GM21786 (cell line): ENCODE data around the gene ZDHHC8.

ENCODE experiments used
- ATAC-seq: cut with Tn5 transposase; IDR thresholded peaks from one replicate; pipeline ENCODE4 v1.9.1; 2021; ENCODE audit not compliant: unreplicated experiment

The ZDHHC8 gene

DNA sequence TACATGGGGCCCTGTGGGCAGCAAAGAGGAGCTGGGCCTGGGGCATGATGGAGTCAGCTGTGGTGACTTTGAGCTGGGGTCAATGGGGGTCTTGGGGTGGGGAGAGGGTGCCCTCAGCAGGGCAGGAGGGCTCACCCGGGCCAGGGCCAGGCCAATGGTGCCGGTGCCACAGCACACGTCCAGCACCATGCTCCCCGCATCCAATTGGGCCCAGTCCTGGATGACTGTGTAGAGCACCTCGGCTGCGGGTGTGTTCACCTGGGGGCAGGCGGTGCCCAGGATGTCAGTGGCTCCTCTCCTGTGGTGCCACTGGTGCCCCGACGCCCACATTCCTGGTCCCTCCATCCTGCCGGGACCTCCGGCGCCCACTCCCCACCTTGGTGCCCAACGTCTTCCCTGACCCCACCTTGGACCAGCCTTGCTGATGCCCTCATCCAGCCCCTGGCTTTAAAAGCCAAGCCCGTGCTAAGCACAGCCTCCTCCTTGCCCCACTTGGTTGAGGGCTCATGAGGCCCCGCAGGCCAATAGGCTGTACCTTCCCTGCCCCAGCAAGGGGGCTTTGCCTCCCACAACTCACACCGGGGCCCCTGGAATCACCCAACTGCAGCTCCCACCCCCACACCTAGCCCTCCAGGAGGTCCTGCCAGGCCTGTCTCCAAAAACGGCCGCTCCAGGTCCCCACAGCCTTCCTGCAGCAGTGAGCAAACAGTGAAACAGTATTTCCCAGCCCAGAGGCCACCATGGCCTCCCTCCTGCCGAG is 17.9 kb upstream of the ZDHHC8 start:
- ATAC-seq = no peak

- ATAC-seq = no peak
Measured at GRCh38 chr22:20114506-20115475, 16.8 kb upstream of the ZDHHC8 start.

DNA sequence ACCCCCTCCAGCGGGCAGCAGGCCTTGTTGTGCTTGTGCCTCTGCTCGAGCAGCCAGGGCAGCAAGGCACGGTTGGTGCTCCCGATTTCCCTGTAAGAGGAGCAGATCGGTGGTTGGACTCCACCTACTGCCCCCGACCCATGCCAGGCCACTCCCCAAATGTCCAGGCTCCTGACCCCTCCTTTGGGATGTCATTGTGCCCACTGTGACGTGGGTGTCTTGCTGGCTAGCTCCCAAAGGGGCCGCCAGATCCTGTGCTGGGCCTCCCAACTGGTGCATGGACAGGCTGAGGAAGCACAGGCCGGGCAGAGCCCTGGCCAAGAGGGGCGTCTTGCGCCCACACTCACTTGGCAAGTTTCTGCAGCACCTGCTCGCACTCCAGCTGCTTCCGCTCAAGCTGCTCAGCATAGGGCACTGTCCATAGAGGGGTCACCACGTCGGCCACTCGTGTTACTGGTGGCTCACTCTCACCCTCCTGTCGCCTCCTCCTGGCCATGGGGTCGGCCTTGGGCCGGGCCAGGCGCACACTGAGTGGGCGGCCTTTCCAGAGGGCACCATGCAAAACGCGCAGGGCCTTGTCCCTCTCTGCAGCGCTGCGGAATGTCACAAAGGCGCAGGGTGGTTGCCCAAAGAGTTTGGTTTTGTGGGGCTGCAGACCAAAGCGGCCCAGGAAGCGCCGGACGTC is 15.8 kb upstream of the ZDHHC8 start, which contains the start of gene RANBP1:
RANBP1 (plus strand) TSS at position 414 of the 685 bp plus-strand sequence; CDS start at position 495, 81 bp downstream.
- ATAC-seq = no peak

DNA sequence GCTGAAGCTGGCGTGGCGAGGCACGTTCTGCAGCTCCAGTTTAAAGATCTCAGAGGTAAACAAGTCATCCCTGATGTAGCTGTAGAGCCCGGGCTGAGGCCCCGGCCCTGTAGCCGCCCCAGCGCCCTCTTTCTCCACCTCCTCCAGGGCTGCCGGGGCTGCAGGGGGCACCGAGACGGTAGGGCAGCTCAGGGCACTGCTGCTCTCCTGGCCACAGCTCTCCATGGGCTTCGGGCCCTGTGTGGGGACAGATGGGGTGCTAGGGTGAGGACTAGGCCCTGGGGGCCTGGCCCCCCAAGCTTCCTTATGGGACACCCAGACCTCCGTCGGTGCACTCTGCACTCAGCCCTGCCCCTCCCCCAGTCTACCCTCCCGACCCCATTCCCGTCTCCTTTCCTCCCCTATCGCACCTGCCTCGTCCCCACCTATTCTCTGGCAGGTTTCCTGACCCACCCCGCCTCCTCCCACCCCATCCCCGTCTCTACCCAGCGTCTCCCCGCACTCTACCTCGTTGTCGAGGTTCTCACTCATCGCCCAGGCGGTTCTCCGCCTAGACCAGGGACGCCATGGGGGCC is 15.1 kb upstream of the ZDHHC8 start:
- ATAC-seq = no peak

DNA sequence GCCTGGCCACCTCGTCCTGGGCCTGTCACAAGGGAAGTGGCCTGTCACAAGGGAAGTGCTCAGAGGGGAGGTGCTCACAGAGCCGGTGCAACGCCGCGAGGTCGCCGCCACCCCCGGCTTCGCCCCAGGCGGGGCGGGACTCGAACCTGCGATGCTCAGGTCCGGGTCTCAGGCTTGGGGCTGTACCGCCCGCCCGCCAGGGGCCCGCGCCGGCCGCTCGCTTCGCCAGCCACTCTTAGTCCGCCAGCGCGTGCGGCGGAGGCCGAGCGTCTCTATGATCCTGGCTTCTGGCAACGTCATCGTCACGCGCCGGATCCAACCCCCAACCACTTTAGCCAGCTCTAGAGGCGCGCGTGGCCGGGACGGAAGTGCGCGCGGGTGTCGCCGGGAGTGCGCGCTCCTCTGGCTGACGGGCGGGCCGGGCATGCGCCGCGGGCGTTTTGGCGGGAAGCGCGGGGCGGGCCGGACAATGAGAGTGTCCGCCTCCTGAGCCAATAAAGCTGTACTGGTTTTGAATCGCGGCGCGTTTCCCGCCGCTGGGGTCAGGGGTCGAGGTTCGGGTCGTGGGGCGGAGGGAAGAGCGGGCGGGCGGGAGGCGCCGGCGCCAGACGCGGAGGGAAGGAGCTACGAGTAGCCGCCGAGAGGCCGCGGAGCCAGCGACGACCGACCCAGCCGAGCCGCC is 14.5 kb upstream of the ZDHHC8 start, which contains the start of gene TRMT2A:
TRMT2A (minus strand) TSS at position 276 of the 682 bp plus-strand sequence. CDS start 320 bp downstream, outside the sequence.
- peak; percentile 71 for ATAC-seq

- peak; percentile 13 for ATAC-seq
Measured at GRCh38 chr22:20117633-20118299, 13.8 kb upstream of the ZDHHC8 start.

GRCh38 chr22:20118300-20119020 is 13.1 kb upstream of the ZDHHC8 start:
- ATAC-seq = no peak

DNA sequence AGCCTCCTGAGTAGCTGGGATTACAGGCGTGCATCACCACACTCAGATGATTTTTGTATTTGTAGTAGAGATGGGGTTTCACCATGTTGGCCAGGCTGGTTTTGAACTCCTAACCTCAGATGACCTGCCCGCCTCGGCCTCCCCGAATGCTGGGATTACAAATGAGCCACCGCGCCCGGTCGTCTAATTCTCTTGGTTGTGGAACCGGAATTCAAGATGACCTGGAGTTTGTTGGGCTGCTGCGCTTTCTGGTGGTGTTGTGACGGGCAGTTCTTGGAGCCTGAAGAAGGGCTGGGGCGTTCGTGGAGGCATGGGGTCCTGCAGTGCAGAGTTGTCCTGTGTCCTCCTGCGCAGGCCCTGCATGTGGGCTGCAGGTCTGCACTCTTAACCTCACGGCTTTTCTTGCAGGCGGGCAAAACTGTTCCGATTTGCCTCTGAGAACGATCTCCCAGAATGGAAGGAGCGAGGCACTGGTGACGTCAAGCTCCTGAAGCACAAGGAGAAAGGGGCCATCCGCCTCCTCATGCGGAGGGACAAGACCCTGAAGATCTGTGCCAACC is 9.7 kb upstream of the ZDHHC8 start:
- no peak for ATAC-seq

- no peak for ATAC-seq
Measured at GRCh38 chr22:20123366-20124082, 8.1 kb upstream of the ZDHHC8 start.

DNA sequence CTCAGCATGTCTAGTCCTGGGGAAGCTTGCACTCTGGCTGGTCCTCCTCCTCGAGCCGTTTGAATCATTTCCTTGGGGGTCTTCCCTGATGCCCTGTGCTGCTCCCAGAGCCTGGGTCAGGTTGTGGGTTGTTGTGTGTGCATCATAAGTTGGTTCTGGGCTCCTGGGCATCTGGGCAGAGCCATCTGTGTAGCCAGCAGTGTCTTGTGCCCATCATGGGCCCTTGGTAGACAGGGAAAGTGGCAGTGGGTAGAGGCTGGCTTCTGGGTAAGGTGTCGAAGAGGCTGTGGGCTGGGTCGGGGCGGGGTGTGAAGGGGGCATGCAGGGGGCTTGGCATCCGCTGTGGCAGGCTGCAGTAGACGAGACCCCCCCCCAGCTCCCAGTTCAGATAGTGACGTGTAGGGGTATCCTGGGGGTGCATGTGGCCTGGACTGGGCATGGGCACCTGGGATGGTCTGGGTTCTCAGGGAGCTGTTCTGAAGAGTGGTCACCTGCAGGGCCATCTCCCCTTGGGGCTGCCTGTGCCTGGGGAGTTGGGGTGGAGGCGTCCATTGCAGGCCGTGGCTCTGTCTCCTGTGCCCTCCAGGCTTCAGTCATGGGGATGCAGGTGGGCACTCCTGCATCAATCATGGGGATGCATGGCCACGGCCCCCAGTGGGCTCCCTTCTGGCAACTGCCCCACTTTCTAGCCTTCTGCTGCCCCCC is 7.4 kb upstream of the ZDHHC8 start:
- ATAC-seq = no peak

- no peak for ATAC-seq
Measured at GRCh38 chr22:20125201-20126174, 6.1 kb upstream of the ZDHHC8 start.

- no peak for ATAC-seq
Measured at GRCh38 chr22:20126284-20127029, 5.1 kb upstream of the ZDHHC8 start.

- no peak for ATAC-seq
Measured at GRCh38 chr22:20127318-20127868, 4.2 kb upstream of the ZDHHC8 start.

DNA sequence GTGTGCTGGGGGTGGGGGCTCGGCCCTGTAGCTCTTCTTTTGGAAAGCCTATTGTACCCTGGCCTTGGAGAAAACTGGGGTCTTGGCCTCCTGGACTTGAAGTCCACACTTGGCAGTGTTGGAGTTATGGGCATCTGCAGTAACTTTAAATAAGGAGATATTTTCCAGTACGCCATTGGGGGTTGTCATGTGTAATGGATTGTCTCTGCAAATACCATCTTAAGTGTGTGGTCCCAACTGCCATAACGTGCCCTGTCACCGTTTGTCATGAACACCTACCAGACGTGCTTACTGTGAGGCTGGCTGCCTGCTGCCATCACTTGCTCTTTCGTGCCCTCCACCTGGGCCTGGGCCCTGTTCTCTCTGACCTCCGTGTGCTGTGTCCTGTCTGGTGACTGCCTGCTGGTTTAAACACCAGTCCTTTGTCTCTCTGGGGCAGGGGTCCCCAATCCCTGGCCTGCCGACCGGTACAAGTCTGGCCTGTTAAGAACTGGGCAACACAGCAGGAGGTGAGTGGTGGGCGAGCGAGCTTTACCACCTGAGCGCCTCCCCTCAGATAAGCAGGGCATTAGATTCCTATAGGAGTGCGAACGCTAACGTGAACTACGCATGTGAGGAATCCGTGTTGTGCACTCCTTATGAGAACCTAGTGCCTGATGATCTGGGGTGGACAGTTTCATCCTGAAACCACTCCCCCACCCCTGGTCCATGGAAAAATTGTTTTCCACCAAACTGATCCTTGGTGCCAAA is 3.6 kb upstream of the ZDHHC8 start:
- ATAC-seq = no peak

DNA sequence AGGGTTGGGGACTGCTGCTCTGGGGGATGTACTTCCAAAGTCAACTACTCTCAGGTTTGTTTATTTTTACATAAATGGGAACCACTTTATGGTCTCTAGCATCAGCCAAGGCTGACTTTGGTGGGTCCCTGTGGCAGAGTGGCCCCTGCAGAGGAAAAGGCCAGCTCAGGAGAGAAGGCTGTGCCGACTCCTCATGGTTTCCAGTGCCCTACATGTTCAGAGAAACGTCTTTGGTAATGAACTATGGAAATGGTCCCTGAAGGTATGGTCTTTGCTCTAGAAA is 3.0 kb upstream of the ZDHHC8 start:
- no peak for ATAC-seq
